Muscle layer of colon (tissue), 2 donors: Measurements from ENCODE around the gene SLC35D3.
"Not testable (repeated sequence)": the region's sequence is repeated elsewhere in the genome, so short reads cannot be mapped to it uniquely, and the experiment has no call there.

ENCODE experiments used
- H3K27ac ChIP-seq: one replicate; pipeline ENCODE4 v1.7.0; 2013; ENCODE audit warnings: low read depth, mild to moderate bottlenecking, low read length, moderate library complexity
- H3K27me3 ChIP-seq, 2 donors: one replicate each; pipeline ENCODE4 v1.7.0; 2013; ENCODE audit warnings: low read length in 2 of 2, mild to moderate bottlenecking in 2 of 2; ENCODE audit not compliant: insufficient read depth in 2 of 2, control insufficient read depth in 1 of 2
- H3K36me3 ChIP-seq: one replicate; pipeline ENCODE4 v1.7.0; 2013; ENCODE audit warnings: mild to moderate bottlenecking, low read length; ENCODE audit not compliant: insufficient read depth
- H3K4me1 ChIP-seq: one replicate; pipeline ENCODE4 v1.7.0; 2013; ENCODE audit warnings: mild to moderate bottlenecking, low read length; ENCODE audit not compliant: insufficient read depth
- H3K4me3 ChIP-seq, 2 donors: one replicate each; pipeline ENCODE4 v1.7.0; 2013; ENCODE audit warnings: low read length in 2 of 2, low read depth in 1 of 2, mild to moderate bottlenecking in 1 of 2, moderate library complexity in 1 of 2
- H3K9ac ChIP-seq: one replicate; pipeline ENCODE4 v1.7.0; 2013; ENCODE audit warnings: low read length
- H3K9me3 ChIP-seq: one replicate; pipeline ENCODE4 v1.7.0; 2013; ENCODE audit warnings: mild to moderate bottlenecking, low read length
- donor health status: abdominal sarcoma.
- donor health status: Adenocarcinoma of cecum.

Gene SLC35D3

DNA sequence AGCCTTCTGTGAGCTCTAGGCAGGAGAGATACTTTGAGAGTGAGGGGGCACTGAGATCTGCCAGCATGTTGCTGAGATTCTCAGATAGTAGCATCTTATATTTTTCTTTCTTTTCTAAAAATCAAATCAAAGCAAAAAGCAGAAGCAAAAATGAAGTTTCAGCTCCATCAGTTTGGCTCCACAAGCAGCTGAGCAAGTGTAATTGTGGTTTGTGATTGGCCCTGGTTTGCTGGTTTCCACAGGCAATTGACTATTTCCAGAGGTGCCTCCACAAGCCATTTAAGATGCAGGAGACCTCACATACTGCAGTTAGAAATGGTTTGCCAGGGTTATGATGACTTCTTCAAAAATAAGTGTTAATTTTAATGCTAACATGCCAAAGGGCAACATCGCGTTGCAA, 4.3 kb downstream of the SLC35D3 start:
- no peaks in the 10 kb centered on the region for H3K9me3 ChIP-seq
- H3K4me3 ChIP-seq: no peak overlapping the region
- no peak overlapping the region for H3K27ac ChIP-seq
- H3K27me3 ChIP-seq: peaks cover 0 to 28% of the 10 kb centered on the region in 2 donors
- H3K36me3 ChIP-seq: no peaks in the 10 kb centered on the region
- H3K4me1 ChIP-seq: no peaks in the 10 kb centered on the region
- no peak overlapping the region for H3K9ac ChIP-seq

DNA sequence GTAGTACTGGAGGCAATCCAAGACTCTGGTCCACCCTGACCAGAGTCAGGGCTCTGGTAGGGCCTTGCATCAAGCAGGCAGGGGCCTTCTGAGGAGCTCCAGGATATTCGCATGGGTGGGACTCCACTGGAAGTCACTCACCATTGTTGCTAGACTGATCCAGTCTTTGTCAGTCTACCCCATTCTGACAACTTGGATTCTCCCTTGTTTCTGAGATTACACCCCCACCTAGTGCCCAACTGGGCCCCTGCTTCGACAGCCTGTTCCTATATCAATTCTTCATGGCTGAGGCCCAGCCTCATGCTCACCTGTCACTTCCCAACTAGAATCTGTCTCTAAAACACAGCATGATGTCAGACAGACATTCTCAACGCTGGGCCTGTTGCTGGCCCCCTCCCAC, 5.2 kb downstream of the SLC35D3 start:
- H3K4me1 ChIP-seq: no peaks in the 10 kb centered on the region
- H3K9me3 ChIP-seq: no peaks in the 10 kb centered on the region
- peaks cover 0 to 20% of the 10 kb centered on the region in 2 donors for H3K27me3 ChIP-seq
- H3K36me3 ChIP-seq: no peaks in the 10 kb centered on the region
- no peak overlapping the region for H3K27ac ChIP-seq
- H3K4me3 ChIP-seq: no peak overlapping the region
- no peak overlapping the region for H3K9ac ChIP-seq

DNA sequence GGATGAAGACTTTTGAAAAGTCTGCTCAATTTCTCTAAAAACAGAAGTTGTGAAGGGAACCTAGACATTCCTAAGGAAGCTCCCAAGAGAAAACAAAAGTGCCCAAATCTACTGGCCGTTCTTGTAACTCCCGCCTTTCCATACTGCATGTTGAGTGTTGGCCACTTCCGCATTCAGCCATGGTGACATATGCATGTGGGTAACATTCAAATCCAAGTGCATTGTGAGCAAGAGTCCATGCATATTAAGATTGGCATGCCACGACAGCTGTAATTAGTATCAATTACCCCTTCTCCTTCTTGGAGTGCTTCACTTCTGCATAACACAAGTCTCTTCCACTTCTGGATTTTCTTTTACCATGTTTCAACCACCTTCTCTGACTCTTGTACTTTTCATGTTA, 8.4 kb downstream of the SLC35D3 start:
- Histone ChIP-seq H3K9me3 (no peaks in the 10 kb centered on the region), H3K4me3 (no peak overlapping the region), H3K27ac (no peak overlapping the region), H3K9ac (no peak overlapping the region), H3K36me3 (no peaks in the 10 kb centered on the region), H3K27me3 (no peaks in the 10 kb centered on the region), H3K4me1 (no peaks in the 10 kb centered on the region)

DNA sequence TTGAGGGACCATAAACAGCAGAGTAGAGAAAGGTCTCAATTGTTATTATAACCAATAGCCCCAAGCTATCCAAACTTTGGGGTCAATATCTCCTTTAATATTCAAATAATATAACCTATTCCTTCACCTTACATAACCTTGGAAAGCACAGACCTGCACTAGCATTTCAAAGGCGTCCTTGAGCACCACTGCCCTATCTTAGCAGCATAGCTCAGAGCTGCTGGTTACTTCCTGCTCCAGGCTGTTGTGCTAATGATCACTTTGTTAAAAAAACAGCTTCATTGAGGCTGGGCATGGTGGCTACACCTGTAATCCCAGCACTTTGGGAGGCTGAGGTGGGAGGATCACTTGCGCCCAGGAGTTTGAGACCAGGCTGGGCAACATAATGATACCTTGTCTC, 10.5 kb downstream of the SLC35D3 start:
- no peaks in the 10 kb centered on the region for H3K36me3 ChIP-seq
- H3K4me1 ChIP-seq: no peaks in the 10 kb centered on the region
- no peaks in the 10 kb centered on the region for H3K27me3 ChIP-seq
- no peak overlapping the region for H3K4me3 ChIP-seq
- H3K27ac ChIP-seq: no peak overlapping the region
- no peaks in the 10 kb centered on the region for H3K9me3 ChIP-seq
- H3K9ac ChIP-seq: no peak overlapping the region

DNA sequence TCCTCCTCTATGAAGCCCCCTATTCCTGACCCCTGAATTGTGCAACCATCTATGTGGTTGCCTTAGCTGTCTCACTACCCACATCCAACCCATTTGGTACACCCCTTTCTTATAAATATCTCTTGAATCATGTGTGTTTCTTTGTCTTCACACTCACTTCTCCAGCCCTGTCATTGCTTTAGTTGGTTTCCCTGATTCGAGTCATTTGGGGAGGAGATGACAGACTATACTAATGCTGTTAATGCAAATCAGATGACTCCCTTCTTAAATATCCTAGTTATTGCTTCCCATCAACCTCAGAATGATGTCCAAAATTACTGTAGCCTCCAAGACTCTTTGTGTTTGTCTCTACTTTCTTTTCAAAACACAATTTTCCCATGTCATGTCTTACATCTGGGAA, 23.0 kb downstream of the SLC35D3 start:
- Histone ChIP-seq H3K27ac (no peak overlapping the region), H3K4me3 (no peak overlapping the region), H3K9me3 (no peaks in the 10 kb centered on the region), H3K9ac (no peak overlapping the region), H3K4me1 (no peaks in the 10 kb centered on the region), H3K36me3 (no peaks in the 10 kb centered on the region), H3K27me3 (no peaks in the 10 kb centered on the region)

GRCh38 chr6:136945711-136946121, 23.6 kb downstream of the SLC35D3 start:
- Histone ChIP-seq H3K27ac (no peak overlapping the region), H3K9me3 (no peaks in the 10 kb centered on the region), H3K36me3 (no peaks in the 10 kb centered on the region), H3K4me1 (no peaks in the 10 kb centered on the region), H3K4me3 (no peak overlapping the region), H3K9ac (no peak overlapping the region), H3K27me3 (no peaks in the 10 kb centered on the region)

GRCh38 chr6:136947037-136947436, 24.9 kb downstream of the SLC35D3 start:
- Histone ChIP-seq H3K9ac (no peak overlapping the region), H3K36me3 (no peaks in the 10 kb centered on the region), H3K27ac (no peak overlapping the region), H3K27me3 (no peaks in the 10 kb centered on the region), H3K9me3 (no peaks in the 10 kb centered on the region), H3K4me1 (no peaks in the 10 kb centered on the region), H3K4me3 (no peak overlapping the region)

- not testable (repeated sequence) for H3K9me3 ChIP-seq, H3K9ac ChIP-seq, H3K27ac ChIP-seq, H3K36me3 ChIP-seq, H3K27me3 ChIP-seq, H3K4me3 ChIP-seq, H3K4me1 ChIP-seq
Measured at GRCh38 chr6:136949957-136950356, 27.9 kb downstream of the SLC35D3 start.

DNA sequence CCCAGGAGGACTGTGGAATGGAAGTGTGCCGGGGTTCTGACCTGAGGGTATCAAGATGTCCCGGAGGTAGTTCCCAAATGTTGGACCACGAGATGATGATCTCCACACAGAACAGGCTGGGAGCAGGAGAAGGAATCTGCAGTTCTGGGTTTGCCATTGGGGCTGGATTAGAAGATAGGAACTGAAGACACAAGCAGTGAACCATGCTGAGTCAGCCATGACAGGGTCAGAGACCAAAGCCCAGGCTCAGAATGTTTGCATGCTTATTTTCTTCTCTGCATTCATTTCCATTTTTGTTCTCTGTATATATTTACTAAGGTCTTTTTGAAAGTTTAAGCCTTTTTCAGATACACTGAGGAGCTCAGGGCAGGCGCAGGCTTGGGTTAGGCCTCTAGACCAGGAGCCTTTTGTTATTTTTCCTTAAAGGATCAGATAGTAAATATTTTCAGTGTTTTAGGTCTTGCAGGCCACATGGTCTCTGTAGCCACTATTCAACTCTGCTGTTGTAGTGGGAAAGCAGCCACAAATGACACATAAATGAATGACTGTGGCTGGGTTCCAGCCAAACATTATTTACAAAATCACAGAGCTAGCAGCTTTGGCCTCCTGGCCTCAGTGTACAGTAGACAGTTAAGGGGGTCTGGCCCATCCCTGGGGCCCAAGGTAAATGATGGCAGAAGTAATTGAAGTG, 28.5 kb downstream of the SLC35D3 start:
- H3K4me3 ChIP-seq: no peak overlapping the region
- no peak overlapping the region for H3K9ac ChIP-seq
- no peaks in the 10 kb centered on the region for H3K36me3 ChIP-seq
- H3K9me3 ChIP-seq: no peaks in the 10 kb centered on the region
- no peak overlapping the region for H3K27ac ChIP-seq
- H3K4me1 ChIP-seq: no peaks in the 10 kb centered on the region
- H3K27me3 ChIP-seq: no peaks in the 10 kb centered on the region

DNA sequence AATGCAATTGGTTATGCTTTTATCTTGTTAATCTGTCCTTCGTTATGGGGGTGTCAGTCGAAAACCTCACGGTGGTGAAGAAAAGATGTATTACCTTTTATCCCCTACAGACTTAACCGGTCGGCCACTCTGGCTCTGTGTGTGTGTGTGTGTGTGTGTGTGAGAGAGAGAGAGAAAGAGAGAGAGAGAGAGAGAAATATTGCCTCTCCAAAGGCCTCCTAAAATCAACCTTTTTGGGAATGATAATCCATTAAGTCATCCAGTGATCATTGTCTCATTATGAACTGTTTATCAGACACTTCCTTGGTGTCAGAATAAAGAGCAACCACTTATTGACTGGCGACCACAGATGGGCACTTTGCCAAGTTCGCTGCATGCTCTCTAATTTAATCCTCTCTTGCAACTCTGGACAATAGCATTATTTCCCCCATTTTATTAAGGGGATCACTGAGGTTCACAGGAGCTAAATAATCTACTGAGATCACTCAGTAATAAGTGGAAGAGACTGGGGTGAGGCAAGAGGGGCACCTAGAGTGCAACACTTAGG, 30.7 kb downstream of the SLC35D3 start:
- H3K27ac ChIP-seq: no peak overlapping the region
- no peak overlapping the region for H3K9ac ChIP-seq
- H3K4me1 ChIP-seq: no peaks in the 10 kb centered on the region
- H3K9me3 ChIP-seq: no peaks in the 10 kb centered on the region
- no peaks in the 10 kb centered on the region for H3K36me3 ChIP-seq
- no peak overlapping the region for H3K4me3 ChIP-seq
- H3K27me3 ChIP-seq: no peaks in the 10 kb centered on the region

- Histone ChIP-seq H3K9ac (no peak overlapping the region), H3K27me3 (no peaks in the 10 kb centered on the region), H3K36me3 (no peaks in the 10 kb centered on the region), H3K27ac (no peak overlapping the region), H3K9me3 (no peaks in the 10 kb centered on the region), H3K4me3 (no peak overlapping the region), H3K4me1 (no peaks in the 10 kb centered on the region)
Measured at GRCh38 chr6:136955123-136955522, 33.0 kb downstream of the SLC35D3 start.
